Prostate gland (tissue), 2 donors: Measurements from ENCODE around the gene SFI1. TPM values are rescaled to one million over a fixed set of nuclear protein-coding genes. Genes with fewer than 3 reads are reported as not detected.
"Not testable (repeated sequence)": the region's sequence is repeated elsewhere in the genome, so short reads cannot be mapped to it uniquely, and the experiment has no call there.

Source experiments
- DNase-seq: peaks from one replicate; pipeline ENCODE4 v3.0.0-alpha.2; 2019; ENCODE audit warnings: low spot score
- H3K27ac ChIP-seq, 2 donors: fragments of 200-600 bp; sonication (generic); 2 replicates each; pipeline ENCODE4 v1.5.1; 2017 to 2019
- H3K27me3 ChIP-seq: fragments of 200-600 bp; sonication (generic); replicated peaks from 2 replicates; pipeline ENCODE4 v1.5.1; 2019; ENCODE audit not compliant: insufficient read depth
- H3K36me3 ChIP-seq, 2 donors: fragments of 200-600 bp; sonication (generic); 1 replicate in 1 of 2; 2 replicates in 1 of 2; pipeline versions ENCODE4 v1.5.1 to v1.8.1; 2017 to 2019
- H3K4me1 ChIP-seq: fragments of 200-600 bp; sonication (generic); replicated peaks from 2 replicates; pipeline ENCODE4 v1.5.1; 2019
- H3K4me3 ChIP-seq, 2 donors: fragments of 200-600 bp; sonication (generic); 2 replicates each; pipeline ENCODE4 v1.5.1; 2017 to 2019
- H3K9me3 ChIP-seq: fragments of 200-600 bp; sonication (generic); 2 replicates; pipeline ENCODE4 v1.5.1; 2017
- POLR2A ChIP-seq: fragments of 450-650 bp; IDR thresholded peaks from one replicate; pipeline ENCODE4 v1.6.1; 2016; ENCODE audit warnings: antibody characterized with exemption, mild to moderate bottlenecking
- POLR2AphosphoS5 ChIP-seq: sonication (generic); formaldehyde crosslinking; IDR thresholded peaks from one replicate; pipeline ENCODE4 v1.6.1; 2017; ENCODE audit warnings: antibody characterized with exemption
- WGBS: methylation state at CpG from one replicate; pipeline ENCODE4 v1.1.5; 2018; 5-methylcytosine and 5-hydroxymethylcytosine counted together
- intact Hi-C: fragments of 100-400 bp; cut with DNase I; formaldehyde crosslinking; loops from one replicate; pipeline ENCODE4 v1.14.2; 2022
- total RNA-seq, 2 donors: library from RNA; depleted of rRNA; stranded (reverse); fragments of >200 nt; gene quantifications; one replicate each; pipeline ENCODE4 v1.1.0, GENCODE V29; 2016
- TF ChIP-seq, protein P1 (sequence below), 4 experiments: fragments of 200-600 bp in 2 of 4; fragments of 450-650 bp in 2 of 4; sonication (generic) in 2 of 4; IDR thresholded peaks; 1 replicate in 3 of 4; 2 replicates in 1 of 4; pipeline ENCODE4 v1.5.1; 2016 to 2019; ENCODE audit warnings: antibody characterized with exemption in 4 of 4, mild to moderate bottlenecking in 2 of 4, moderate library complexity in 2 of 4

The SFI1 gene
- total RNA-seq, 2 donors from 2014 or later = 21.5 to 68.8 TPM

DNA sequence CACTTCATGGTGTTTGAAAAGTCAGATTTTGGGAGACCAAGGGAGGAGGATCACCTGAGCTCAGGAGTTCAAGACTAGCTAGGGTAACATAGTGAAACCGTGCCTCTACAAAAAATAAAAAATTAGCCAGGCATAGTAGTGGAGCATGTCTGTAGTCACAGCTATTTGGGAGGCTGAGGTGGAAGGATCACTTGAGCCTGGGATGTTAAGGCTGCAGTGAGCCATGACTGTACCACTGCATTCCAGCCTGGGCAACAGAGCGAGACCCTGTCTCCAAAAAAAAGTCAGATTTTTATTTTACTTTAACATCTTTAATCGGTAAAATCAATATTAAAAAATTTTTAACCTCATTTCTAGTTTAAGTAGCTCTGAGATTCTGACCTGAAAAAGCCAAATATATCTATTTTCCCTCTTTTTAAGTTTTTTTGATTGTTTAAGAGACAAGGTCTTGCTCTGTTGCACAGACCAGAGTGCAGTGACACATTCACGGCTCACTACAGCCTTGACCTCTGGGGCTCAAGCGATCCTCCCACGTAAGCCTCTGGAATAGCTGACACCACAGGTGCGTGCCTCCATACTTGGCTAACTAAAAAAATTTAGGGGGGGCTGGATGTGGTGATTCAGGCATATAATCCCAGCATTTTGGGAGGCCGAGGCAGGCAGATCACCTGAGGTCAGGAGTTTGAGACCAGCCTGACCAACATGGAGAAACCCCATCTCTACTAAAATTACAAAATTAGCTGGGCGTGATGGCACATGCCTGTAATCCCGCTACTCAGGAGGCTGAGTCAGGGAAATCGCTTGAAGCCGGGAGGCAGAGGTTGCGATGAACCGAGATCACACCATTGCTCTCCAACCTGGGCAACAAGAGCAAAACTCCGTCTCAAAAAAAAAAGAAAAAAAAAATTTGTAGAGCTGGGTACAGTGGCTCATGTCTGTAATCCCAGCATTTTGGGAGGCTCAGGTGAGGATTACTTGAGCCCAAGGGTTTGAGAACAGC is 48.4 kb downstream of the SFI1 start:
- intact Hi-C loops = no loop called here
- Histone ChIP-seq H3K27ac (no peak overlapping the region), H3K4me1 (no peaks in the 10 kb centered on the region), H3K36me3 (no peaks in the 10 kb centered on the region), H3K27me3 (no peaks in the 10 kb centered on the region), H3K9me3 (no peaks in the 10 kb centered on the region), H3K4me3 (no peak overlapping the region)
- WGBS = 92% methylated on average over 15 of the region's 15 CpGs
- no peak for DNase-seq
- TF ChIP-seq POLR2A = no peak
- TF ChIP-seq POLR2AphosphoS5 = no peak
- TF ChIP-seq, protein P1, sequence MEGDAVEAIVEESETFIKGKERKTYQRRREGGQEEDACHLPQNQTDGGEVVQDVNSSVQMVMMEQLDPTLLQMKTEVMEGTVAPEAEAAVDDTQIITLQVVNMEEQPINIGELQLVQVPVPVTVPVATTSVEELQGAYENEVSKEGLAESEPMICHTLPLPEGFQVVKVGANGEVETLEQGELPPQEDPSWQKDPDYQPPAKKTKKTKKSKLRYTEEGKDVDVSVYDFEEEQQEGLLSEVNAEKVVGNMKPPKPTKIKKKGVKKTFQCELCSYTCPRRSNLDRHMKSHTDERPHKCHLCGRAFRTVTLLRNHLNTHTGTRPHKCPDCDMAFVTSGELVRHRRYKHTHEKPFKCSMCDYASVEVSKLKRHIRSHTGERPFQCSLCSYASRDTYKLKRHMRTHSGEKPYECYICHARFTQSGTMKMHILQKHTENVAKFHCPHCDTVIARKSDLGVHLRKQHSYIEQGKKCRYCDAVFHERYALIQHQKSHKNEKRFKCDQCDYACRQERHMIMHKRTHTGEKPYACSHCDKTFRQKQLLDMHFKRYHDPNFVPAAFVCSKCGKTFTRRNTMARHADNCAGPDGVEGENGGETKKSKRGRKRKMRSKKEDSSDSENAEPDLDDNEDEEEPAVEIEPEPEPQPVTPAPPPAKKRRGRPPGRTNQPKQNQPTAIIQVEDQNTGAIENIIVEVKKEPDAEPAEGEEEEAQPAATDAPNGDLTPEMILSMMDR (IDR thresholded peaks at IDR 0.05) = no peak

DNA sequence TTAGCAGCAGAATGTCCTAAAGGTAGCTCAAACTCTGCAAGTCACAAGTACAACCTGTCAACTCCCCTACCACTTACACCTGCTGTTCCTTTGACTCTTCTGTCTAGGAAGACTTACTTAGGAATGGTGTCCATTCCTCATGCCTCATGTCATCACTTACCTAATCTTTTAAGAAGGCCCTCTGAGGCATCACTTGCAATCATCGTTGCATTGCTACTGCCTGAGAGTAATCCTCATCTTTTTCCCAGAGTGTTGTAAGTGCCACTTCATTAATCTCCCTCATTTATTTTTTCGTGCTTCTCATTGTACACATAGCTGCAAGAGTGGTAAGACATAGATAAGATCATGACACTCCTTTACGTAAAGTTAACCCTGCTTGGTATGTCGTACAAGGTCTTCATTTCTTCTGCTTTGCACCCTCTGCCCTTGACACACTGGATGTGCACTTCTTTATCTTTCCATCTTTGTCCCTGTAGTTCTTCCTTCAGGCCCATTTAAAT is 54.6 kb downstream of the SFI1 start:
- no peaks in the 10 kb centered on the region for H3K9me3 ChIP-seq
- intact Hi-C loops = no loop called here
- no peaks in the 10 kb centered on the region for H3K4me1 ChIP-seq
- TF ChIP-seq POLR2A = no peak
- TF ChIP-seq POLR2AphosphoS5 = no peak
- TF ChIP-seq, protein P1 (IDR thresholded peaks at IDR 0.05) = no peak
- 73% methylated on average over 4 of the region's 4 CpGs for WGBS
- H3K27ac ChIP-seq = no peak overlapping the region
- no peak overlapping the region for H3K4me3 ChIP-seq
- DNase-seq = no peak
- no peaks in the 10 kb centered on the region for H3K36me3 ChIP-seq
- no peaks in the 10 kb centered on the region for H3K27me3 ChIP-seq

DNA sequence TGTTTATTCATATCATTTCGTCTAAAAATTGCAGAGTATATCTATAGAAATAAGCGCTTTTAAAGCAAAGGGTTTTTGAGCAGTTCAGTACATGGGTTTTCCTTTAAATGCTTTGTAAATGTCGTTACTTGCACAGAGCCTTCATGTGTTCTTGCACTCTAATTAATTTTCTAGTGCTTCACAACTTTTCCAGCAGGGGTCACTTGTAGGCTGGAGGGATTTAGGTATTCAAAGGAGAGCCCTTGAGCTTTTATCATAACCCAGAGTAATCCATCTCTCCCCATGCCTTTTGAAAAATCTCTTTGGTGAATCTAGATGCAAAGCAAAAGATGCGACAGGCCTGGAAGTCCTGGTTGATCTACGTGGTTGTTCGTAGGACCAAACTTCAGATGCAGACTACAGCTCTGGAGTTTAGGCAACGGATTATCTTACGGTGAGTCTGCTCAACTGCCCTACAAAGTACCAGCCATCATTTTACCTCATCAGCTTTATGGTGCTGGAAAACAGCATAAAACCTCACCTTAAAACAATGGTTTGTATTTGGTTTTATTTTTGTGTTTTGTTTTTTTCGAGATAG is 60.4 kb downstream of the SFI1 start:
- no peaks in the 10 kb centered on the region for H3K9me3 ChIP-seq
- no peak overlapping the region for H3K27ac ChIP-seq
- H3K36me3 ChIP-seq = no peaks in the 10 kb centered on the region
- DNase-seq = peak; percentile 10
- intact Hi-C loops = no loop called here
- no peaks in the 10 kb centered on the region for H3K27me3 ChIP-seq
- H3K4me3 ChIP-seq = no peak overlapping the region
- H3K4me1 ChIP-seq = no peaks in the 10 kb centered on the region
- 76% methylated on average over 9 of the region's 9 CpGs for WGBS
- TF ChIP-seq, protein P1 (IDR thresholded peaks at IDR 0.05) = peak in 3 of 4 experiments; percentile 31 to 62 (median 49)
- TF ChIP-seq POLR2A = no peak

DNA sequence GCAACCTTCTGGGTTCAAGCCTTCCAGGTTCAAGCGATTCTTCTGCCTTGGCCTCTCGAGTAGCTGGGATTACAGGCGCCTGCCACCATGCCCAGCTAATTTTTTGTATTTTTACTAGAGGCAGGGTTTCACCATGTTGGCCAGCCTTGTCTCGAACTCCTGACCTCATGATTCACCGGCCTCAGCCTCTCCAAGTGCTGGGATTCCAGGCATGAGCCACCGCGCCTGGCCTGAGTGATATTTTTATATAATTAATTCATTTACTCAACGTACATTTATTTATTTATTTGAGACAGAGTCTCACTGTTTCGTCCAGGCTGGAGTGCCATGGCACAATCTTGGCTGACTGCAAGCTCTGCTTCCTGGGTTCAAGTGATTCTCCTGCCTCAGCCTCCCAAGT is 62.2 kb downstream of the SFI1 start:
- WGBS = 88% methylated on average over 9 of the region's 9 CpGs
- H3K27me3 ChIP-seq, H3K36me3 ChIP-seq, H3K9me3 ChIP-seq, H3K4me3 ChIP-seq, DNase-seq, H3K27ac ChIP-seq, H3K4me1 ChIP-seq, intact Hi-C loops: not testable (repeated sequence)

DNA sequence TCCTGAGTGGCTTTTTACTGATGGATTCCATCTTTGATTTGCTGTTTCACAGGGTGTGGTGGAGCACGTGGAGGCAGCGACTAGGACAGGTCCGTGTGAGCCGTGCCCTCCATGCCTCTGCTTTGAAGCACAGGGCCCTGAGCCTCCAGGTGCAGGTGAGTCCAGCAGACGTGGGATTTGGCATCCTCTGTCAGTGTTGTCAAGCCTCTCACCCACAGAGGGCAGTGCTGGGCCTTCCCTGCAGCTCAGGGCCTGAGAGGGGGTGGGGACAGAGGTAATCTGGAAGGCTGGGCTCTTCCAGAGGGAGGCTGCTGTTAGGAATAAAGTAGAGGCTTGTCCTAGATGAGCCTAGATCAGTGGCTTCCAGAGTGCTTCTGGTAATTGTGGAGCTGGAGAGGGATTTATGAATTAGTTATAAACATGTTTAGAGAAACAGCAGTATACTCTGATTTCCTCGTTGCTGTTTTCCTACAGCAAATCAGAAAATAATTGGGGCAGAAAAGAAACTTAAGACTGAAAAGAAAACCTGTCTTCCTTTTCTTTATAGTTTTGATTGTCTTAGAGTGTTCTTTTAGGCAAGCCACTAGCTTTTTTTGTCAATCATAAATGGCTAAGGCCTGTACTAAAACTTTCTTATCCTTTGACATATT is 65.0 kb downstream of the SFI1 start:
- no peaks in the 10 kb centered on the region for H3K4me1 ChIP-seq
- H3K27ac ChIP-seq = peak overlapping the region in 1 of 2 donors; percentile 3
- peak; percentile 74 for DNase-seq
- 28% methylated on average over 6 of the region's 6 CpGs for WGBS
- no peaks in the 10 kb centered on the region for H3K9me3 ChIP-seq
- intact Hi-C loops = loop anchor here (2.0 kb wide), 1 partner anchor 69 kb away; no protein-coding TSS in a partner anchor
- H3K4me3 ChIP-seq = no peak overlapping the region
- H3K36me3 ChIP-seq = no peaks in the 10 kb centered on the region
- TF ChIP-seq POLR2AphosphoS5 (peak; percentile 68), POLR2A (no peak)
- TF ChIP-seq, protein P1 (IDR thresholded peaks at IDR 0.05) = peak in 3 of 4 experiments; percentile 58 to 81 (median 70)
- H3K27me3 ChIP-seq = no peaks in the 10 kb centered on the region
